HG02970 (cell line): ENCODE data around the gene RTF1.

Experiments
- ATAC-seq: cut with Tn5 transposase; IDR thresholded peaks from one replicate; pipeline ENCODE4 v1.9.1; 2021; ENCODE audit warnings: mild to moderate bottlenecking, moderate library complexity, moderate number of reproducible peaks; ENCODE audit not compliant: unreplicated experiment, low FRiP score

Gene RTF1

DNA sequence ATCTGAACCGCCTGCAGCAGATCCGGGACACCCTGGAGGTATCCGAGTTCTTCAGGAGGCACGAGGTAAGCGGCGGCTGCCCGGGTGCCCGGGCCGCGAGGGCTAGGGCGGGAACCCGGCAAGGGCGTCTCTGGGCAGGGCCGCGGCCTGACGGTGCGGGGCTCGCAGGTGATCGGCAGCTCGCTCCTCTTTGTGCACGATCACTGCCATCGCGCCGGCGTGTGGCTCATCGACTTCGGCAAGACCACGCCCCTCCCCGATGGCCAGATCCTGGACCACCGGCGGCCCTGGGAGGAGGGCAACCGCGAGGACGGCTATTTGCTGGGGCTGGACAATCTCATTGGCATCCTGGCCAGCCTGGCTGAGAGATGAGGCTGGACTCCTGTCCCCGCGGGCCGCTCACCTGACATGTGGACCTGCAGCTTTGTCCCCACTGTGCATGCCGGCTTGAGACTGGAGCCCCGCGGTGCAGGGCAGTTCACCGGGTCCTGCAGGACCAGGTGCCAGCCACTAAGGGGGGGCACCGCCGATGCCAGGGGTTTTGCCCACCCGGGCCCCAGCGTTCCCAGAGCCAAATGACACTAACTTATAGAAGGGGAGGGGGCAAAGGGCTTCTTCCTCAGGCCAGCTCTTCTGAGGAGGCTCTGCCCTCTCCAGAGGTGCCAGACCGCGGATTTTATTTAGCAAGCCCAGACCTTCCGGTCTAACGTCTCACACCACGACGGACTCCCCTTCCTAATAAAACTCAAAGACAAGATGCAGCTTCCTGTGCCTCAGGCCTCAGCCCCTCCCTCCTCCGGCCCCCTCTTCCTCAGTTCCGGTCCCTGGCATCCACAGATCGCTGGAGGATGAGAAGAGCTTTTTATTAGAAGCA is 86.1 kb downstream of the RTF1 start:
- no peak for ATAC-seq

DNA sequence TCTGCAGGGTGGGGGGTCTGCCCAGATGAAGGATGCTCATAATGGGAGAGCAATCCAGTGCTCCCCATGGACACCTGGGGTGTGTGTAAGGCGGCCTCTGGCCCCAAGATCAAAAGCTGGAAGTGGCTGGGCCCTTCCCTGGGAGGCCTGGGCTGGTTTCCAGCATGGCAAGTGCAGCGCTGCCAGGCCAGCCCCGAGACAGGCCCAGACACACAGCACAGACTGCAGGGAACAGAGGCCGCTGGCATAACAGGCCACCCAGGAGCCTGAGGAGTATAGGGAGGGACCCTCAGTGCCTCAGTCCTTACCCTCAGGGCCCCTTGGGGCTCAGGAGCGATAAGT is 86.7 kb downstream of the RTF1 start:
- ATAC-seq = no peak

DNA sequence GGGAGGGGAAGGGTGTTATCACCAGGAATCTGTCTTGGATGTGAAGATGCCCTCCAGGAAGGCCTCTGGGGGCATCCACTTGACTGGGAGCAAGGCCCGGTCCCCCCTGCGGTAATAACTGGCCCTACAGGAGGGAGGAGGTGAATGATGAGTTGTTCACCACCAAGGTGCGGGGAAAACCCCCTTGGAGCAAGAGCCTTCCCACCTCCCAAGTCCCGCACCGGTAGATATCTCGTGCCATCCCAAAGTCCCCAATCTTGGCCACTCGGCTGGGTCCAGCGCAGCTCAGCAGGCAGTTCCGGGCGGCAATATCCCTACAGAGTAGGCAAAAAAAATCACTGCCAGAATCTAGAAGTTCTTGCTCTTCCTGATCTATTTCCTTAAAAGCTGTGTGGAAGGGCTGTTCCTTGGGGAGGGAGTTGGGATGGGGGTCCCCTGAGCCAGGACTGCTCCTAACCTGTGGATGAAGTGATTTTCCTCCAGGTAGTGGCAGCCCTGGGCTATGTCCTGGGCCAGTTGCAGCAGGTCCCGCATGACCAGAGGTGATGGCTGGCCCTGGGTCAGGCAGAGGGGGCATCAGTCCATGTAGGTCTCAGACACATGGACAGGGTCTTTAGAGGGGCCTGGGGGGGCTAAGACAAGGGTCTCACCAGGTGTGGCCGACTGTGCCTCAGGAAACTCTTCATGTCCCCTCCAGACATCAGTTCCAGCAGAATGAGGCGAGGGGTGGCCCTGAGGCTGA is 88.0 kb downstream of the RTF1 start:
- no peak for ATAC-seq

DNA sequence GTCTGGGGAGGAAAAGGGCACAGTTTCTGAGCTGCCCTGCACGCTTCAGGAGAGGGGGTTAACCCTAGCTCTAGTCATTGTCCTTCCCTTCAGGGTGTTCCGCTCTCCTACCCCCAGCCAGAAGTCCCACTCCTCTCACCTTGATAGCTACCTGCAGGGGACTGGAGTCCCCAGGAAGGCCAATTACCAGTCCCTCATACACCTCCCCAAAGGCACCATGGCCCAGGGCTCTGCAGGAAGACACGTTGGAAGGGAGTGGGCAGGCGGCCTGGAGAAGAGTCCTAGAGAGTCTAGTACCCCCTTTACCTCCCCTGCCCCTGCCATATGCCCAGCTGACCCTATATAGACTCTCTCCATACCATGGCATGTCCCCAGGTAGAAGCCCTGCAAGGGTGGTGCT is 88.9 kb downstream of the RTF1 start:
- ATAC-seq = no peak

DNA sequence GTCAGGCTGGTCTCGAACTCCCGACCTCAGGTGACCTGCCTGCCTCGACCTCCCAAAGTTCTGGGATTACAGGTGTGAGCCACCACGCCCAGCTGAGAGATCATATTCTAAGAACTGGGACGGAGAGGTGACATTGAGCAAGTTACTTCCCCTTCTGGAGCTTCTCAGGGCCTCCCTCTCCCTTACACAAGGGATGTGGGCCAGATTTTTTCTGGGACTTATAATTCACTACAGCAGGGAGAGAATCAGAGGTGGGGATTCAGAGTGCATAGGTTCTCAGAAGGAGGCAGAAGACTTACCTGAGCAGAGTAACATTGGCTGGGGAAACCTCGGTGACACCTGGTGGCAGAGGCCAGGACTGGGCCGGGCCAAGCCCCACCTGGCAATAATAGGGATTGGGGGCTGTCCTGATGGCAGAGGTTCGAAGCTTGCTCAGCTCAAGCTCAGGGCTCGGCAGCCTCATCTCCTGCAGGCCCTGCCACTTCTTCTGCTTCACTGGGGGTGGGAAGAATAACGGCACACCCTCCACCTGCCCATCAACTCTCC is 90.0 kb downstream of the RTF1 start:
- no peak for ATAC-seq

DNA sequence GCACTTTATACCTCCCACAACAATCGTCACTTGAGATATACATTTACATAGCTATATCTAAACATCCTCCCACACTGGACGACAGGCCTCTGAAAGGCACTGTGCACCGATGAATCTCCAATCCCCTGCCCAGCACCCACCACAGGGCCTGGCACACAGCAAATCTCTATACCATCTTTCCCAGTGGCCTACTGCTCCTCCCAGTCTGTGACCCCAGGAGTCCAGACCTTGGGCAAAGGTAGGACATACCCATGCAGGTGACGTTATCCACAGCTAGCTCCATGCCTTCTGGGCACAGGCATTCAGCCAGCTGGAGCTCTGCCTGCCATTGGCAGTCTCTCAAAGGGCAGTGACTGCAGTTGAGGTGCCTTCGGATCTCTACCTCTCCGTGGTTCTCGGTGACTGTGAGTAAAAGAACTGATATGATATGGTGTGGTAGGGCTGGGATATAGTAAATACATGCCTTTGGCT is 91.0 kb downstream of the RTF1 start:
- ATAC-seq = no peak

DNA sequence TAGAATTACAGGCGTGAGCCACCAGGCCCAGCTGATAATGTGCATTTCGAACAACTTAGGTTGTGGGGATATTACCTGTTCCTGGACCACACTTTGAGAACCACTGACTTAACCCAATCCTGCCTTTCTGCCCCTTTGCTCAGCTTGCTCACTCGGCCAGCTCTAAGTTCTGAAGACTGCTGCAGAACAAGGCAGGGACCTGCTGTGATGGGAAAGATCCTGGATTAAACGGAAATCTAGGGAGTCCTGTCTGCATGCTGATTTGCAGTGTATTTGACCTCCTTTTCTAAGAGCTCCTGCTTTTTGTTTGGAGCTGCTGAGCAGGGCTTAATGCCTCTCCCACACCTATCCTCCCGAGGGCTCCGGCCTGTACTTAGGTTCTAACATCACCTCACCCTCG is 93.8 kb downstream of the RTF1 start:
- ATAC-seq = no peak

DNA sequence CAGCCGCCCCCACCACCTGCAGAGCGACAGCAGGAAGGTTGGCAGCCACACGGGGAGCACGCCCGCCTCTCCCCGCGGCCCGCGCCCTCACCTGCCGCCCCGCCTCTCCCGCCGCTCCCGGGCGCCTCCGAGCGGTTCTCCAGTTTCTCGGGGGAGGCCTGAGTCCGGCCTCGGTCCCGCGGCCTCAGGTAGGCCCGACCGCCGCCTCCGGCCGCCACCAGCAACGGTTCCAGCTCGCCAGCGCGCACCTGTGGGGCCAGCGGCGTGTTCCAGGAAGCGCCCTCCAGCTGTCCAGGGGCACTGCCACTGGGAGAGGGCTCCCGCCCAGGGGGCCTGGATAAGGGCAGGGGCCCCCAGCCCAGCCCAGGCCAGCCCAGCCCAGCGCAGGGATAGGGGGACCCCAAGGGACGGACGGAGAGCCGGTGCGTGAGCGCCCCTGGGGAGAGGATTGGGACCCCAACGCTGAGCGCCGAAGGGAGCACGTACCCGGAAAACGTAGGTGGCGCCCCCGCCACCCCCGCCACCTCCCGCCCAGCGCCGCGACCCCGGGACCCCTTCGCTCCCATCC is 94.5 kb downstream of the RTF1 start:
- no peak for ATAC-seq

DNA sequence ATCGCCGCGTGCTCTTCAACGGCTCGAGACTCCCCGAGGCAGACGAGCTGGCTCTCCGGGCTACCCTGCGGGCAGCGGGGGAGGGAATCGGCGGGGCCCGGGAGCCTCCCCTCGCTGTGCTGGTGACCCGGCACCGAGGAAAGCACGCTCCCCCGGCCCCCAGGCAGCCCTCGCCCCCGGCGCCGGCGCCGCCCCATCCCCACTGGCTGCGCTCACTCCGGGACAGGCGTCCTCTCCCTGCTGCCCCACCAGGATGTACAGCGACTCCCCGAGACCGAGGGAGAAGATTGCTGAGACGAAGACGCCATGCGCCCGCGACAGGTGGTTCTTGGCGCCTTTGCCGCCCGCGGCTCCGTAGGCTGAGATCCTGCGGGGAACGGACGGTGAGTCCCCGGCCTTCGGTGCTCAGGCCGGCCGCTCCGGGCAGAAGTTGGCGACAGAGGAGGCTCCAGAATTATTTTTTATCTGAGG is 95.0 kb downstream of the RTF1 start:
- no peak for ATAC-seq

DNA sequence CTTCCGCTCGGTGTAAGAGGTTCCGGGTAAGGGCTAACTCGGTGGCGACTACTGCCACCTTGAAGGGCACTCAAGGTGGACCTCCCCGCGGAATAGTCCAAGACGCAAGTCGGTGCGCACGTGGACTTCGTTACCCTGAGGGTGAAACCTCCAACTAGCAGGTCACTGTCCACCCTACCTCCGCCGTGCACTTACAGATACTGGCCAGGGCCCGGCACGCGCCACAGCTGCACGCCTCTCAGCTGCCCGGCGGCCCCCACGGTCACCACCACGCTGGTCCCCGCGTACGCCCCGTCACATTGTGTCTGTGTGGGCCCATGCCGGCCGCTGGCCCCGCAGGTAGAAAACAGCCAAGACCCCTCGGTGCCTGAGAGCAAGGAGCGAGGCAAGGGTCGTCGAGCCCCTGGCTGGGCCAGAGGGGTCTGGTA is 95.6 kb downstream of the RTF1 start:
- no peak for ATAC-seq

DNA sequence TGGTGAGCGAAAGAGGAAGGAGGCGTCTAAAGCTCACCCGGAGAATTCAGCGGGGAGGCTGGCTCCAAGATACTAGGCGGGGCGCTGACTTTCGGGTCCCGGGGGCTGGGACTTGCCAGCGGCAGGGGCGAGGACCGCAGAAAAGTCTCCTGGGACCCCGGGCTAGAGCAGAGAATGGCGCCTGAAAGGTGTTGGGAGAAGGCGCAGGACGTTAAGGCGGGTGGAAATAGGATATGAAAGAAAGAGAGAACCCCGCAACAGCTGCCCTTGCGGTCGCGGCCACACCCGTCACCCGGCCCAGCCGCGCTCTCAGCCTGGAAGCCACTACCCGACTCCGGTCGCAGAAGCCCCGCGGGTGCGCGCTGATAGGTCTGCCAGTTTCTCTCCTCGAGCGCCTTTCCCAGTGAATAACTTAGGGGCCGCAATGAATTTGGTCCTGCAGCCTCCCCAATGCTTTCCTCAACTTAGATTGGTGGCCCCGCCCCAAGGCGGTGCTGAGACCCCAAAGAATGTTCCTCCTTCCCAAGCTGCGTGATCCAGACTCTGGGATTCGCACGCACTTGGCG is 96.1 kb downstream of the RTF1 start:
- no peak for ATAC-seq

DNA sequence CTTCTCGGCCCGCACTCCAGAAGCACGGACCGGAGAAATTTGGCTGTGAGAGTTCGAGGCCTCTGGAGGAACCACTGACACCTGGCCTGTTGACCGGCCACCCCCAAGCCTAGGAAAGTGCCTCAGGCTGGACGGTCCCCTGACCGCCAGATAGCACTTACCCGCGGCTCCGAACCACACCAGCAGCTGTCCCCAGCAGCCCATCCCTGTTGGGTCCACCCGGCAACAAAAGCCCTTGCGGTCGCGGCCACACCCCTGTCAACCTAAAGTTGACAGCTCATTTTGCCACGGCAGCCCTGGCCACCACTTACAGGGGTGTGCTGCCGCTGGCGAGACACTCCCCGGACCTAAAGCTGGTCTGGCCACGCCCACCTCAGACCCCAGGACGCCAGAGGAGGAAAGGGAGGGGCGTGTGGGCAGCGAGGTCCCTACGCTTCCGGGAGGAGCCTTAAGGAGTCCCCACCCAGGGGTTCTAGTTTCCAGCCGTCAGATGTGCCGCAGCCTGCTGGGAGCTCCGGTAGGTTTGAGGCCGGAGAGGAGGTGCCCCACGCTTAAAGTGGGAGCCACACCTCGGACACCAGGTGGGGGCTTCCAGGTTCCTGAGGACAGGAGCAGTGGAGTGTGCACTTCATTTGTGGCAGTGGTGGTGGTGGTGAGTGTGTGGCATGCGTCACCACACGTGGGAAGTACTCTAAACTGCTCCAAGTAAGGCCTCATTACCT is 96.8 kb downstream of the RTF1 start, which contains the start of gene LTK:
Gene LTK, minus strand, starts transcription at position 322 of the 722 bp plus-strand sequence. Its CDS starts 118 bp downstream, at position 204.
- no peak for ATAC-seq

DNA sequence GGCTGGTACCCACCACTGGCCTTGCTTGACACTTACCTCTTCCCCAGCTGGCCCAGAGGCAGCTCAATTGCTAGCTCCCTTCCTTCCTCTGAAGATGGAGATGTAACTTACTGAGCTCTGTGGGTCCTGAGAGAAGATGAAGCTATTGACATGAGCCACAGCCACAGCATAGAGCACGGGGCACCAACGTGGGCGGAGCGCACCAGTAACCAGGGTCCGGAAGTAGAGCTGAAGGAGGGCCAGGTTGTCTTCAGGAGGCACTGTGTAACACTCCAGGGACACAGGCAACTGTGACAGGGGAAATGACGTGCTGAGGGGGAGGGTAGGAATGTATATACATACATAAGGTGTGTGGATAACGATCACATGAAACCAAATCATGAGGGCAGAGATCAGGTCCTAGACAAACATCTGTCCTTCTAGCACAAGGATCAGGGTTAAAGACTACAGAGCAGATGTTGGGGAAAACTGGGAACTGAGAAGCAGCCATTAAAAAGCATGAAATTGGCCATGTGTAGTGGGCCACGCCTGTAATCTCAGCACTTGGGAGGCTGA is 101.1 kb downstream of the RTF1 start:
- ATAC-seq = no peak

DNA sequence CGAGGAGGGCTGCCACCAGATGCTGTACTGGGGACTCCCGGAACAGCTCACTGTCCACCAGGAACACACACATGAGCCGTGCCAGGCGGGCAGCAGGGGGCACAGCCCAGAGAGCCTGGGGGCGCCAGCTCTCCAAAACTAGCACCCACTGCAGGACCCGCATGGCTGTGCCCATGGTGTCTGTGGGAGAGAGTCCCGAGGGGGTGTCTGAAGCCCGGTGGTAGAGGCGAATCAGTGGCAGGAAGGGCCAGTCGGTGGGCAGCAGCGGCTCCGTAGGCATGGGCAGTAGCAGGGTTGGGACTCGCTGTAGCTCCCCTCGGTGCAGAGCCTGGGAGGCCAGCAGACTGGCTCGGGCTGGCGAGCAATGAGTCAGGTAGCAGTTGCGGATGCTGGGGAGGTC is 103.7 kb downstream of the RTF1 start:
- ATAC-seq = no peak

DNA sequence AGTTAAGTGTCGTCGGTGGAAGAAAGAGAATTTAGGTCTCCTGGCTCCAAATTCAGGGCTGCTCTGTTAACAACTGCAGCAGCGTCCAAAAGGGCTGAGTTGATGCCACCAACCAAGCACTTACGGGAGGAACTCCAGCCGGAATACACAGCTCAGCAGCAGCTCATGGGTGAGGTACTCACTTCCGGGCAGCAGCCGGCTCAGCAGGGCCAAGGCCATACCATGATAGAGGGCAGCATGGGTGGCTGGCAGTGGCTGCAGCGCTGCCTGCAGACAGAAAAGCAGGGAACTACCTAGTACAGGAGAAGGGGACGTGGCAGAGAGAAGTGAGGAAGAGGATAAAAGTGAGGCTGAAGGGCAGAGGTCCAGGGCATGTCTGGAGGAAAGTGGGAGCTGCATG is 104.7 kb downstream of the RTF1 start:
- ATAC-seq = no peak

DNA sequence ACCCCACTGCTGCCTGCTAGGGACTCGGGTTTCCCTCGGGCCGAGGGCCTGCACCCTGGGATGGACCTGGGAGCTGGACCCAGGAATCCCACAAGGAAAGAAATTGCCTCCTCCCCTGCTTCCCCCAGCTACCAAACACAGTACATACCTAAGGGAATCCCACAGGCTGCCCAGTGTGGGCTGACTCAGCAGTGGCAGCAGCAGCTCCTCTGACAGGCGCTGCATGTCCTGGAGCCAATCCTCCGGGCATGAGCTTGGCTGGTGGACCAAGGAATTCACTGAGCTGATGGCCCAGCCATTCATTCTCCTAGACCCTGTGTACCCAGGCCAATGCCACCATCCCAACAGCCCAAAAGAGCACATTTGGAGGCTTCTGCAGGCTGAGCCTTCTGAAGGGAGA is 106.2 kb downstream of the RTF1 start:
- ATAC-seq = no peak

DNA sequence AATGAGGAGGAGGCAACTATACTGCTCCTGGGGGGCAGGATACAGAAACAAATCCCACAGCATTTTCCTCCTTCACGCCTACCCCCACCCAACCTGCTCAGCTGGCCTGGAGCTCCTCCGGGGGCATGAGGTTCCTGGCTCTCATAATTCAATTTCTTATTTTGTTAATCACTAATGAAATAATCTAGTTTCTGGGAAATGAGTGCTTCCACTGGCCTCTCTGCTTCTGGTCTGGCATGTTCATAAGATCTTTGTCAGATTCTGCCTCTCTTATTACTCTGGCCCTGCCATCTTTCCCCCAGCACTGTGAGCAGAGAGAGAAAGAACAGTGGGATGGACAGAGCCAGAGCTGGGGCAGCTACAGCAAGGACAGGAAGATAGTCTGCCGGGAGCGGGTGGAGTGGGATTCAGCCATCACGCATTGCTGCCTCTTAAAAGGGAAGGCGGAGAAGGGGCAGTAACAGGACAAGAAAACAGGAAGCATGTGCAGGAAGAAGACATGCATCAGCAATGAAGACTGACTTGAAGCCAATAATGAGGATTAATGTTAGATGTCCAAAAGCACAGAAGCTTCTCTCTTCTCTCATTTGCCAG is 113.6 kb downstream of the RTF1 start:
- ATAC-seq = no peak
